SIG-M5 treated with dmso at 0.1 percent for 504 hours (cell line): Measurements from ENCODE around the gene PHGDH.

ENCODE experiments used
- DNase-seq: peaks from one replicate; lab custom pipeline; 2025; ENCODE audit not compliant: unreplicated experiment; lab: John Stamatoyannopoulos, UW

Gene PHGDH

DNA sequence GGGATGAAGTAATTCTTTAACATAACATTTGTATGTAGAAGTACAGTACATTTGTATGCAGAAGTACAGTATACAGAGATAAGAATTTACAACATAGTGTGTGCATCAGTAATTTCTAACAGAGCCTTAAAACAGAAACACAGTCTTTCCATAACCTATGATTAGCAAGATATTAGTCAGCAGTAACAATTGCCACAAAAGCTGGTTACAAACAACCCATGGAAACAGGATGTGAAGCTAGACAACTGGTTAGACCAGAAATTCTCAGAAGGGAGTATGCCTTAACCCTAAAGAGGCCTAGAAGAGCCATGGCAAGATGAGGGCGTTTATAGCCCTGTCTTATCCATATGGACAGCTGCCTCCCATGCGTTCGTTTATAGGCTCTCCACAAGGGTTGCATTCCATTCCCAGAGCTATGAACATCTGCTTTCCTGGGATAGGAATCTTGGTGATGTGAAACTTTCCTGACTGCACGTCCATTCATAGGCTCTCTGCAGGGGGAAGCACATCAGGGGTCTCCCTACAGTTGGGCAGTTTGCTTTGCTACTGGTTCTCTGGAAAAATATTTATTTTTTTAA is 74.8 kb downstream of the PHGDH start:
- DNase-seq = peak; percentile 66

DNA sequence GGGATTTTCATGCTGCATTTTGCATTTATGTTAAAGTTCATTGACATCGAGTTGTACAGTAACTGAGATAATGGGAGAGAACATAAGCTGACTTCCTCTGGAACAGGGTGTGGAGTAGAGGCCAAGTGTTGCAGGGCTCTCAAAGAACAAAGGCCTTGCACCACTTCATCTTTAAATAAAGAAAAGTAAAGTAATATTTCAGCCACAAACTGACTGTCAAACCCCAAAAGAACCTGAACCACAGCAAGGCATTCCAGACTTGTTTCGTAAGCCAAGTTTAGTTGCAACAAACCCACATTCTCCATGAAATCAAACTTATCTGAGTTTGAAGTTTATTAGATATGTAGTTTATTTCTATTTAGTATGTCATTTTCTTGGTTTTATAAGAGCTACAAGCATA is 76.0 kb downstream of the PHGDH start:
- peak; percentile 88 for DNase-seq

DNA sequence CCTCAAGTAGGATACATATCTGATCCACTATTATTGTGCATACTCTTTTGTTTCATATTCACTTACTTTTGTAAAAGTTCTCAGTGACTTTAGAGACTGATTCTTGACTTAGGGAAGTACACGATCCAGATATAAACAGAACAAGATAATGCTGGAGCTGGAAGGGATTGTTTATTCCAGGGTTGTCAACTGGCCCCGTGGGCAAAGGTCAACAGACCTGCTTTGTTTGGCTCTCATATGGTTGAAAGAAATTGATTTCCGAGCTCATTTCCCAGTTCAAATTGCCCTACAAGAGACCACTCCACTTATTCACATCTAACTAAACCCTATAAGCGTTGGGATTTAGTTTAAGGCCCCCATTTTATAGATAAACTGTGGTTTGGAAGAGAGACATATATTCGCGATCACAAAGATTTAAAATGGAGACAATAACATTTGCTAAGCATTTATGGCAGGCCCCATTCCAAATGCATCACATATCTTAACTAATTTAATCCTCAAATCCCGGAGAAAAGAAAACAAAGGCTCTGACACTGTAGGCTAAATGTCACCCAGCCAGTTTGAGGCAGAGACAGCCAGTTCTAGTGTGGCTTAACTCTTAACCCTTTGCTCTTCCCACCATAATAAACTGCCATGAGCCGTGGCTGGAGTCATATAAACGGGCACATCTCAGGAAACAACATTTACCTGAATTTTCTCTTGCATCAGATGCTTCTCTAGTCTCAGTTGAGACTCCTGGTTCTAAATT is 78.9 kb downstream of the PHGDH start:
- DNase-seq = no peak

DNA sequence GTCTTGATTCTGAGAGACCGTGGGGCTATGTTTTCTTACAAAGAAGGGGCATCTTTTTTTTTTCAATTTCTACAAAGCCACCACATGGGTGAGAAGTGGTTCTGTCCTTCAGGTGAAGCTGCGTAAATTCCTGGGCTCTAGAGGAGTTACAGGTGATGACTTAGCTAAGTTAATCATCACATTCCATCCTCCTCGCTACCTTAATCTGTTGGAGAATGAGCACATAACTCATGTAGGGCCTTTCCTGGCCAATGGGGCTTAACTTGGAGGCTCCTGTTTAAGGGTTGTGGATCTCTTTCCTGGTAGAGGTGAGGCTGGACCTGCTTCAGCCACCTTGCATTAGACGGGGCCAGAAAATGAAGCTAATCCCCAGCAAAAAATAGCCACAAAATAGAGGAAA is 79.6 kb downstream of the PHGDH start:
- no peak for DNase-seq
